Gastrocnemius medialis (tissue), 4 donors: ENCODE measurements around the gene PAOX.

ENCODE experiments used
- POLR2A ChIP-seq, 2 donors: fragments of 450-650 bp; IDR thresholded peaks; one replicate each; pipeline ENCODE4 v1.6.1; 2017; ENCODE audit warnings: antibody characterized with exemption in 2 of 2, mild to moderate bottlenecking in 2 of 2, moderate library complexity in 2 of 2
- TF ChIP-seq, protein P1 (sequence below), 5 experiments: fragments of 450-650 bp in 3 of 5; fragments of 200-600 bp in 2 of 5; sonication (generic) in 2 of 5; IDR thresholded peaks in 4 of 5; conservative IDR thresholded peaks in 1 of 5; 1 replicate in 4 of 5; 2 replicates in 1 of 5; pipeline ENCODE4 v1.5.1; 2016 to 2019; ENCODE audit warnings: antibody characterized with exemption in 5 of 5, mild to moderate bottlenecking in 3 of 5, moderate library complexity in 3 of 5

DNA sequence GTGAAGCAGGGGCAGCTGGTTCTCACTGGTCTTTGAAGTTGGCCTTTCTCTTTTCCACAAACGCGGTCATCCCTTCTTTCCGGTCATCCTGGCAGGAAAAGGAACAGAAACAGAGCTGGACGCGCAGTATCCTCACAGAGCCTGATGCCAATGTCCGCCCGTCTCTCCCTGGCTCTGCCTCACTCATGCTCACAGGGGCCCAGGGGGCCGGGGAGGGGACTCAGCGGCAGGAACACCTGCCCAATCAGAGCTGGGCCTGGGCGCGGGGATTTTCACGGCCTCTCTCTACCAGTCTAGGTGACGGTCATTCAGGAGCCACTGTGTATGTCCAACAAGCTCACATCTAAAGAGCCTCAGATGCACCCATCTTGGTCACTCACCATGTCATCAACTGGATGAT, 16.2 kb upstream of the PAOX start:
- TF ChIP-seq, protein P1, sequence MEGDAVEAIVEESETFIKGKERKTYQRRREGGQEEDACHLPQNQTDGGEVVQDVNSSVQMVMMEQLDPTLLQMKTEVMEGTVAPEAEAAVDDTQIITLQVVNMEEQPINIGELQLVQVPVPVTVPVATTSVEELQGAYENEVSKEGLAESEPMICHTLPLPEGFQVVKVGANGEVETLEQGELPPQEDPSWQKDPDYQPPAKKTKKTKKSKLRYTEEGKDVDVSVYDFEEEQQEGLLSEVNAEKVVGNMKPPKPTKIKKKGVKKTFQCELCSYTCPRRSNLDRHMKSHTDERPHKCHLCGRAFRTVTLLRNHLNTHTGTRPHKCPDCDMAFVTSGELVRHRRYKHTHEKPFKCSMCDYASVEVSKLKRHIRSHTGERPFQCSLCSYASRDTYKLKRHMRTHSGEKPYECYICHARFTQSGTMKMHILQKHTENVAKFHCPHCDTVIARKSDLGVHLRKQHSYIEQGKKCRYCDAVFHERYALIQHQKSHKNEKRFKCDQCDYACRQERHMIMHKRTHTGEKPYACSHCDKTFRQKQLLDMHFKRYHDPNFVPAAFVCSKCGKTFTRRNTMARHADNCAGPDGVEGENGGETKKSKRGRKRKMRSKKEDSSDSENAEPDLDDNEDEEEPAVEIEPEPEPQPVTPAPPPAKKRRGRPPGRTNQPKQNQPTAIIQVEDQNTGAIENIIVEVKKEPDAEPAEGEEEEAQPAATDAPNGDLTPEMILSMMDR (IDR thresholded peaks at IDR 0.05 in 4 of 5, conservative IDR thresholded peaks at IDR 0.05 in 1 of 5), result no peak
- TF ChIP-seq POLR2A (IDR thresholded peaks at IDR 0.05), result no peak
